ENCODE data around the gene RBM5.

DNA sequence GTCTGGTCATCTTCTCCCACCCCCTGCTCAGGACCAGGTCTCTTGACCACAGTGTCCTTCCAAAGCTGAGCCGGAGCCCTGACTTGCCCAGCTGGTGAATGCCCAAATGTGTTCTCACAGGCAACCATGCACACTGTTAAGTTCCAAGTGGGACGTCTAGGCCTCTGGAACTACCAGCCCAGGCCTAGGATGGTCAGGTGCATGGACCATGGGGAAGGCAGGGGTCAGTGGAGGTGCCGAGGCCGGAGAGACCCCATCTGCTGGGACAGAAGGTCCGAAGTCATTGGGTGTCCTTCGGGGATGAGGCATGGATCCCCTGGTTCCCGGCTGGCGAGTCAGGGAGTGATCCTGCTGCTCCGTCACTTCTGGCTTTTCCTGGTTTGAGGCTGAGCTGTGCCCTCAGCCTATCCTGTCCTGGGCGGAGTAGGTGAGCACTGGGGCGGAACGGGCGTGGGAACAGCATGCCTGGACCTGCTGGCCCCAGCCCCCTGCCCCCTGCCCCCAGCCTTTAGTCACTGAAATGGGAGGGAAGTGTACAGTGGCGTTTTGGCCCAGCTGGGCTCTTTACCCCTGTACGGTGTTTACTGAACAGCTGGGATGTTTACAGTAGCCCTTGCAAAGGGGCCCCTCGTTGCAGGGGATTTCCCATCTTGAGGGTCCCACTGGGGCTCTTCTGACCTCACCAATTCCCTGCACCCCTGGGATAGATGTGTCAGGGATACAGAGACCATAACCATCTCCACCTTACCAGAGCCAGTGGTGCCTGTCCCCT, 78.5 kb downstream of the RBM5 start:
- TF ChIP-seq POLR2A (IDR thresholded peaks at IDR 0.05): no peak
- TF ChIP-seq, protein P1, sequence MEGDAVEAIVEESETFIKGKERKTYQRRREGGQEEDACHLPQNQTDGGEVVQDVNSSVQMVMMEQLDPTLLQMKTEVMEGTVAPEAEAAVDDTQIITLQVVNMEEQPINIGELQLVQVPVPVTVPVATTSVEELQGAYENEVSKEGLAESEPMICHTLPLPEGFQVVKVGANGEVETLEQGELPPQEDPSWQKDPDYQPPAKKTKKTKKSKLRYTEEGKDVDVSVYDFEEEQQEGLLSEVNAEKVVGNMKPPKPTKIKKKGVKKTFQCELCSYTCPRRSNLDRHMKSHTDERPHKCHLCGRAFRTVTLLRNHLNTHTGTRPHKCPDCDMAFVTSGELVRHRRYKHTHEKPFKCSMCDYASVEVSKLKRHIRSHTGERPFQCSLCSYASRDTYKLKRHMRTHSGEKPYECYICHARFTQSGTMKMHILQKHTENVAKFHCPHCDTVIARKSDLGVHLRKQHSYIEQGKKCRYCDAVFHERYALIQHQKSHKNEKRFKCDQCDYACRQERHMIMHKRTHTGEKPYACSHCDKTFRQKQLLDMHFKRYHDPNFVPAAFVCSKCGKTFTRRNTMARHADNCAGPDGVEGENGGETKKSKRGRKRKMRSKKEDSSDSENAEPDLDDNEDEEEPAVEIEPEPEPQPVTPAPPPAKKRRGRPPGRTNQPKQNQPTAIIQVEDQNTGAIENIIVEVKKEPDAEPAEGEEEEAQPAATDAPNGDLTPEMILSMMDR (IDR thresholded peaks at IDR 0.05): no peak
